OCI-LY3 (cell line): ENCODE measurements around the gene TNS1.

Experiments used
- H2AFZ ChIP-seq: fragments of 200-600, 300-600 bp; shearing (Covaris generic); 2 replicates; pipeline ENCODE4 v1.6.0; 2014; ENCODE audit warnings: antibody characterized with exemption, low read depth, low read length
- H3K27ac ChIP-seq: fragments of 200-600, 300-600 bp; sonication (generic); 2 replicates; pipeline ENCODE4 v1.5.1; 2014; ENCODE audit warnings: mild to moderate bottlenecking, low read length, moderate library complexity, mixed read lengths
- H3K27me3 ChIP-seq: fragments of 200-600, 300-600 bp; sonication (generic); 2 replicates; pipeline ENCODE4 v1.6.1; 2014; ENCODE audit warnings: low read depth, low read length, mixed read lengths
- H3K36me3 ChIP-seq: fragments of 200-600, 300-600 bp; sonication (generic); replicated peaks from 2 replicates; pipeline ENCODE3; 2014; ENCODE audit warnings: low read depth, low read length, mixed read lengths
- H3K4me1 ChIP-seq: fragments of 300-600, 200-600 bp; sonication (generic); 2 replicates; pipeline ENCODE4 v1.6.1; 2014; ENCODE audit warnings: low read length, mixed read lengths
- H3K4me2 ChIP-seq: fragments of 200-600, 300-600 bp; sonication (generic); 2 replicates; pipeline ENCODE4 v1.6.1; 2014; ENCODE audit warnings: low read length, mixed read lengths
- H3K4me3 ChIP-seq: fragments of 300-600, 200-600 bp; sonication (generic); 2 replicates; pipeline ENCODE4 v1.5.1; 2014; ENCODE audit warnings: antibody characterized with exemption, mild to moderate bottlenecking, low read length, moderate library complexity
- H3K79me2 ChIP-seq: fragments of 300-600, 200-600 bp; shearing (Covaris generic); 2 replicates; pipeline ENCODE4 v1.6.1; 2014; ENCODE audit warnings: mild to moderate bottlenecking, low read length, mixed read lengths
- H3K9ac ChIP-seq: fragments of 300-600, 200-600 bp; shearing (Covaris generic); 2 replicates; pipeline ENCODE4 v1.6.0; 2014; ENCODE audit warnings: mild to moderate bottlenecking, low read length, moderate library complexity
- H3K9me3 ChIP-seq: fragments of 200-600, 300-600 bp; shearing (Covaris generic); 2 replicates; pipeline ENCODE4 v1.6.1; 2014; ENCODE audit warnings: low read length, mixed read lengths; ENCODE audit not compliant: insufficient read depth
- H4K20me1 ChIP-seq: fragments of 200-600, 300-600 bp; sonication (generic); 2 replicates; pipeline ENCODE4 v1.6.1; 2016; ENCODE audit warnings: low read length, mixed read lengths; ENCODE audit not compliant: insufficient read depth
- EZH2phosphoT487 ChIP-seq: fragments of 200-600 bp; shearing (Covaris generic); IDR thresholded peaks from 2 replicates; pipeline ENCODE4 v1.6.1; 2018; ENCODE audit warnings: antibody characterized with exemption, mixed run types, low read depth
- TF ChIP-seq, protein P1 (sequence below): fragments of 200-600, 300-600 bp; sonication (generic); IDR thresholded peaks from 2 replicates; pipeline ENCODE4 v1.5.1; 2014; ENCODE audit warnings: antibody characterized with exemption, low read length, low read depth

TNS1 gene

DNA sequence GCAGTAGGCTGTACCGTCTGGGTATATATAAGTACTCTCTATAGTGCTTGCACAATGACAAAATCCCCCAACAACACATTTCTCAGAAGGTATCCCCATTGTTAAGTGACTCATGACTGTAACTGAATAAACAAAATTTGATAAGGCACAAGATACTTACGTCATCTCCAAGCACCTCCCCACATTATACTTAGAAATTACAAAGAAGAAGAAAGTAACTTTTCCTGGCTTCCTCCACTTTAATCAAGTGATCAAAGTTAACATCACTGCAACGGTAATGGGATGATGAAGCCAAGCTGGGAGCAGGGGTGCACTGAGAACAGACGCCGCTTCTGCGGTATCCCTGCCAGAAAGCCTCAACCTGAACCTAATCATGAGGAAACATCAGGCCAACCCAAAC lies 9.7 kb downstream of the TNS1 start:
- Histone ChIP-seq H3K27ac (no peak overlapping the region), H3K36me3 (no peaks in the 10 kb centered on the region), H3K4me3 (no peak overlapping the region), H3K9me3 (no peaks in the 10 kb centered on the region), H2AFZ (no peak overlapping the region), H3K79me2 (no peaks in the 10 kb centered on the region), H3K9ac (no peak overlapping the region), H4K20me1 (no peaks in the 10 kb centered on the region), H3K4me1 (peaks cover 20% of the 10 kb centered on the region), H3K27me3 (no peaks in the 10 kb centered on the region), H3K4me2 (no peak overlapping the region)
- TF ChIP-seq EZH2phosphoT487 = no peak
- TF ChIP-seq, protein P1, sequence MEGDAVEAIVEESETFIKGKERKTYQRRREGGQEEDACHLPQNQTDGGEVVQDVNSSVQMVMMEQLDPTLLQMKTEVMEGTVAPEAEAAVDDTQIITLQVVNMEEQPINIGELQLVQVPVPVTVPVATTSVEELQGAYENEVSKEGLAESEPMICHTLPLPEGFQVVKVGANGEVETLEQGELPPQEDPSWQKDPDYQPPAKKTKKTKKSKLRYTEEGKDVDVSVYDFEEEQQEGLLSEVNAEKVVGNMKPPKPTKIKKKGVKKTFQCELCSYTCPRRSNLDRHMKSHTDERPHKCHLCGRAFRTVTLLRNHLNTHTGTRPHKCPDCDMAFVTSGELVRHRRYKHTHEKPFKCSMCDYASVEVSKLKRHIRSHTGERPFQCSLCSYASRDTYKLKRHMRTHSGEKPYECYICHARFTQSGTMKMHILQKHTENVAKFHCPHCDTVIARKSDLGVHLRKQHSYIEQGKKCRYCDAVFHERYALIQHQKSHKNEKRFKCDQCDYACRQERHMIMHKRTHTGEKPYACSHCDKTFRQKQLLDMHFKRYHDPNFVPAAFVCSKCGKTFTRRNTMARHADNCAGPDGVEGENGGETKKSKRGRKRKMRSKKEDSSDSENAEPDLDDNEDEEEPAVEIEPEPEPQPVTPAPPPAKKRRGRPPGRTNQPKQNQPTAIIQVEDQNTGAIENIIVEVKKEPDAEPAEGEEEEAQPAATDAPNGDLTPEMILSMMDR = no peak

DNA sequence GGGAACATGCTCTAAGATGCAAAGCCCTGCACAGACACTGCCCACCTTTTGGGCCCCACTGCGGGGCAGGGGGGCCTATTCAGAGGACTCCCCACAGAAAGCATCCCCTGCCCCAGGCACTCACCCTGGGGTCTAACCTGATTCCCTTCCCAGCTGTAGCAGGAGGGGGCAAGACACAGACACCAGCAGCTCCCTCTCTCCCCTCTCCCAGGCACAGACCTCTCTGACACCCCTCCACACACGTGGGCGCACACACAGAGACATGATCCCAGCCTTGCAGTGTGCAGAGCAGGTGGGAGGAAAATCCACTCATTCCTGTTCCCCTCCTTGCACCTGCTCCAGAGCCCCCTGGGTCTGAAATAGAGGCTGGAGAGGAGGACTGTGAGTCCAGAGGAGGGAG lies 10.7 kb downstream of the TNS1 start:
- Histone ChIP-seq H3K9me3 (no peaks in the 10 kb centered on the region), H3K4me1 (peaks cover 21% of the 10 kb centered on the region)

DNA sequence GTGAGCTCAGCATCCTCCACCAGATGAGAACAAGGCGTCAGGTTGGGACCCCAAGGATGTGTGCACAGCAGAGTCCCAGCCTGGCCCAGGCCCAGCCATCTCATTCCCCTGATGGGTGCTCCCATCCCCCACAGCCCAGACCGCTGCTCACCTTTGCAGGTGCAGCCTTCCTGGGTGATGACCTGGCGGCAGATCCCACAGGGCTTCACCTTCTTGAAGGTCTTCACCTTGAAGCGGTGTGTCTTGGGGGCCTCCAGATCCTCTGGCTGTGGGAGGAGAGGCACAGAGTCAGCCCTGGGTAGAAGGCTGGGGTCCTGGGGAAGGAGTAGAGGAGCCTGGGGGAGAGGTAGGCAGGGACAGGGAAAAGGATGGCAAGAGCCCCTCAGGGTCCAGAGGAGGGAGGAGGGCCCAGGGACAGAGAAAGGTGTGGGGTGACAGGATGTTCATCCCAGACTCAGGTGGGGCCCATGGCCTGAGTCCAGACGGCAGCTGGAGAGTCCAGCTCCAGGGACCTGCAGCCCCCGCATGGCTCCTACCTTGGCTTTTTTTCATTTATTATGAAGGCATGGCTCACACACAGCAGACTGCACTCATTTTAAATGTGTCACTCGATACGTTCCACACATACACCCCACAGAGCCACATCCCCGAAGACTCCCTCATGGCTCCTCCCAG lies 11.9 kb downstream of the TNS1 start:
- no peak for TF ChIP-seq EZH2phosphoT487
- TF ChIP-seq, protein P1 = no peak
- H3K4me2 ChIP-seq = no peak overlapping the region
- no peaks in the 10 kb centered on the region for H3K79me2 ChIP-seq
- H2AFZ ChIP-seq = no peak overlapping the region
- no peak overlapping the region for H3K27ac ChIP-seq
- no peaks in the 10 kb centered on the region for H3K9me3 ChIP-seq
- H4K20me1 ChIP-seq = no peaks in the 10 kb centered on the region
- H3K4me1 ChIP-seq = peaks cover 21% of the 10 kb centered on the region
- no peak overlapping the region for H3K4me3 ChIP-seq
- no peak overlapping the region for H3K9ac ChIP-seq
- H3K36me3 ChIP-seq = no peaks in the 10 kb centered on the region
- no peaks in the 10 kb centered on the region for H3K27me3 ChIP-seq

More for the DNA sequence above, 10.7 kb downstream of the TNS1 start:
- Histone ChIP-seq H3K9ac (no peak overlapping the region), H3K79me2 (no peaks in the 10 kb centered on the region), H4K20me1 (no peaks in the 10 kb centered on the region), H3K36me3 (no peaks in the 10 kb centered on the region), H3K27ac (no peak overlapping the region), H3K4me2 (no peak overlapping the region), H3K4me3 (no peak overlapping the region), H2AFZ (no peak overlapping the region), H3K27me3 (no peaks in the 10 kb centered on the region)
- TF ChIP-seq, protein P1 = no peak
- no peak for TF ChIP-seq EZH2phosphoT487

DNA sequence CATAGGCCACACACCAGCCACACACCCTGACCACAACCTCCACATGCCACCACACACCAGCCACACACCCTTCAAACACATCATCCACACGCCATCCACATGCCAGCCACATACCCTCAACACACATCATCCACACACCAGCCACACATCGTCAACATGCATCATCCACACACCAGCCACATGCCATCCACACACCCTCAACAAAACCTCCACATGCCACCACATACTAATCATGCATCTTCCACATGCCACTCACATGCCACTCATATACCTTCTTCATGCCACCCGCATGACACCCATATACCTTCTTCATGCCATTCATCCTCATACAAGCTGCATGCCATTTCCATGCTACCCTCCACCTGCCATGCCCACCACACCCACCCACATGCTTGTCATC lies 12.4 kb downstream of the TNS1 start:
- Histone ChIP-seq H3K36me3 (no peaks in the 10 kb centered on the region), H3K4me3 (no peak overlapping the region), H2AFZ (no peak overlapping the region), H3K27me3 (no peaks in the 10 kb centered on the region), H3K9ac (no peak overlapping the region), H3K9me3 (no peaks in the 10 kb centered on the region), H3K79me2 (no peaks in the 10 kb centered on the region), H3K27ac (no peak overlapping the region), H3K4me2 (no peak overlapping the region), H3K4me1 (peaks cover 21% of the 10 kb centered on the region), H4K20me1 (no peaks in the 10 kb centered on the region)
- TF ChIP-seq, protein P1 = no peak
- TF ChIP-seq EZH2phosphoT487 = no peak
